Endothelial cell of hepatic sinusoid (primary cell): ENCODE measurements around the gene SMIM11.
"Not testable (repeated sequence)": the region's sequence is repeated elsewhere in the genome, so short reads cannot be mapped to it uniquely, and the experiment has no call there.

Experiments
- in situ Hi-C: cut with HindIII; loops from 2 replicates; pipeline ENCODE4 v1.10.0; 2017; ENCODE audit warnings: low sequenced_read_pairs

SMIM11 gene

GRCh38 chr21:34374940-34375618 lies at the start of gene SMIM11:
Gene SMIM11, plus strand, starts transcription at chr21:34375507. Its CDS starts 3,998 bp downstream, at chr21:34379505.
- in situ Hi-C loops: not testable (repeated sequence)

GRCh38 chr21:34330055-34330454 lies 45.3 kb upstream of the SMIM11 start:
- in situ Hi-C loops: no loop called here

- in situ Hi-C loops: no loop called here
Measured at GRCh38 chr21:34331726-34332125, 43.6 kb upstream of the SMIM11 start.

GRCh38 chr21:34332347-34332746 lies 43.0 kb upstream of the SMIM11 start:
- in situ Hi-C loops: no loop called here

GRCh38 chr21:34333121-34333739 lies 42.1 kb upstream of the SMIM11 start:
- in situ Hi-C loops: no loop called here

- in situ Hi-C loops: no loop called here
Measured at GRCh38 chr21:34335316-34335715, 40.0 kb upstream of the SMIM11 start.

GRCh38 chr21:34336245-34336644 lies 39.1 kb upstream of the SMIM11 start:
- in situ Hi-C loops: no loop called here

GRCh38 chr21:34336756-34337391 lies 38.4 kb upstream of the SMIM11 start:
- in situ Hi-C loops: no loop called here

GRCh38 chr21:34337741-34338140 lies 37.6 kb upstream of the SMIM11 start:
- in situ Hi-C loops: no loop called here

- in situ Hi-C loops: no loop called here
Measured at GRCh38 chr21:34338226-34338625, 37.1 kb upstream of the SMIM11 start.

- in situ Hi-C loops: no loop called here
Measured at GRCh38 chr21:34340061-34340460, 35.2 kb upstream of the SMIM11 start.

GRCh38 chr21:34342476-34342875 lies 32.8 kb upstream of the SMIM11 start:
- in situ Hi-C loops: no loop called here

GRCh38 chr21:34343347-34343746 lies 32.0 kb upstream of the SMIM11 start:
- in situ Hi-C loops: no loop called here

GRCh38 chr21:34343838-34344381 lies 31.4 kb upstream of the SMIM11 start:
- in situ Hi-C loops: no loop called here

GRCh38 chr21:34344584-34344983 lies 30.7 kb upstream of the SMIM11 start:
- in situ Hi-C loops: no loop called here

- in situ Hi-C loops: no loop called here
Measured at GRCh38 chr21:34345091-34345871, 30.0 kb upstream of the SMIM11 start.

- in situ Hi-C loops: no loop called here
Measured at GRCh38 chr21:34345892-34346291, 29.4 kb upstream of the SMIM11 start.

GRCh38 chr21:34348890-34349519 lies 26.3 kb upstream of the SMIM11 start:
- in situ Hi-C loops: no loop called here

GRCh38 chr21:34351786-34352241 lies 23.5 kb upstream of the SMIM11 start:
- in situ Hi-C loops: no loop called here

- in situ Hi-C loops: no loop called here
Measured at GRCh38 chr21:34352556-34352955, 22.8 kb upstream of the SMIM11 start.

- in situ Hi-C loops: no loop called here
Measured at GRCh38 chr21:34353182-34353581, 22.1 kb upstream of the SMIM11 start.
